Heart left ventricle (tissue), 13 donors: ENCODE data around the gene DHCR7.

ENCODE experiments used
- POLR2A ChIP-seq, 2 donors: fragments of 450-650 bp; IDR thresholded peaks; one replicate each; pipeline ENCODE4 v1.6.1; 2017; ENCODE audit warnings: antibody characterized with exemption in 2 of 2, mild to moderate bottlenecking in 2 of 2, moderate library complexity in 2 of 2
- TF ChIP-seq, protein P1 (sequence below), 12 donors: fragments of 200-600 bp; sonication (generic) in 4 of 12; IDR thresholded peaks; one replicate each; pipeline versions ENCODE4 v1.5.0 to v1.8.0; 2018 to 2022; ENCODE audit warnings: antibody characterized with exemption in 12 of 12, mild to moderate bottlenecking in 5 of 12
- donor health status: ischemic (EF 13 %, LVEDD 7.1; RV severe dilation, severe dysfunction).
- donor health status: DM: no; HTN: yes; CAD: no.
- donor health status: DM: no; HTN: no; CAD: no.
- donor health status: ischemic (EF 25% LVEDD 6.9; RV normal size, moderate dysfunction).
- donor health status: ischemic (EF 25% LVEDD 5.7; RV mildly dilated, moderate dysfunction).
- donor health status: ischemic (EF 35%, LVEDD 5.7; RV mildly dilated, moderate dysfunction).
- donor health status: nonischemic (EF 11% LVEDD 7.7; RV severe dilation, severe dysfunction).
- donor health status: DM: yes; HTN: yes; CAD: no.
- donor health status: PGD.
- donor health status: ischemic (EF 29% LVEDD 5.4; RV normal size, mild dysfunction).
- donor health status: nonischemic (EF 23%, LVEDD 6.1; RV moderate dilation, normal function).

DNA sequence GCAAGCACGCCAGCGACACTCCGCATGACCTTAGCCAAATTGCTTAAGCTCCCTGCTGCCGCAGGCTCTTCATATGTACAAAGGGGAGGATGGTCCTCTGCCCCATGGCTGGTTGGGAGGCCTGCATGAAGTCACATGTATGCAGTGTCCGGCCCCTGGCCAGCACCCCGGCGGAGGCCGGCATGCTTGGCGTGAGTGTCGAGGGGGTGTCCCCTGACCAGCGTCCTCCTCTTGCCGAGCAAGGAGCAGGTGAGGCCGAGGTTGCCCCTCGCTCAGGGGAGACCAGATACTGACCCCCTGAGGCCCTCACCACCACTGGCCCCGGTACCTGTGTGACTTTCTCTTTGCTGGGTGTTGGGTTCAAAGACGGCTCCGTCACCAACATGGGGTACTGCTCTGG, 50.2 kb downstream of the DHCR7 start:
- TF ChIP-seq, protein P1, sequence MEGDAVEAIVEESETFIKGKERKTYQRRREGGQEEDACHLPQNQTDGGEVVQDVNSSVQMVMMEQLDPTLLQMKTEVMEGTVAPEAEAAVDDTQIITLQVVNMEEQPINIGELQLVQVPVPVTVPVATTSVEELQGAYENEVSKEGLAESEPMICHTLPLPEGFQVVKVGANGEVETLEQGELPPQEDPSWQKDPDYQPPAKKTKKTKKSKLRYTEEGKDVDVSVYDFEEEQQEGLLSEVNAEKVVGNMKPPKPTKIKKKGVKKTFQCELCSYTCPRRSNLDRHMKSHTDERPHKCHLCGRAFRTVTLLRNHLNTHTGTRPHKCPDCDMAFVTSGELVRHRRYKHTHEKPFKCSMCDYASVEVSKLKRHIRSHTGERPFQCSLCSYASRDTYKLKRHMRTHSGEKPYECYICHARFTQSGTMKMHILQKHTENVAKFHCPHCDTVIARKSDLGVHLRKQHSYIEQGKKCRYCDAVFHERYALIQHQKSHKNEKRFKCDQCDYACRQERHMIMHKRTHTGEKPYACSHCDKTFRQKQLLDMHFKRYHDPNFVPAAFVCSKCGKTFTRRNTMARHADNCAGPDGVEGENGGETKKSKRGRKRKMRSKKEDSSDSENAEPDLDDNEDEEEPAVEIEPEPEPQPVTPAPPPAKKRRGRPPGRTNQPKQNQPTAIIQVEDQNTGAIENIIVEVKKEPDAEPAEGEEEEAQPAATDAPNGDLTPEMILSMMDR (IDR thresholded peaks at IDR 0.05) = no peak
- no peak for TF ChIP-seq POLR2A (IDR thresholded peaks at IDR 0.05)
